CD4-positive, CD25-positive, alpha-beta regulatory T cell (primary cell): Measurements from ENCODE around the gene GLTP. TPM values are rescaled to one million over a fixed set of nuclear protein-coding genes. Genes with fewer than 3 reads are reported as not detected.

Experiments
- ATAC-seq, 2 donors: fragments of 150-1000 bp; cut with Tn5 transposase; one replicate each; pipeline ENCODE4 v1.10.0; 2021; ENCODE audit warnings: low read depth in 2 of 2, moderate number of reproducible peaks in 2 of 2, moderate library complexity in 1 of 2
- DNase-seq, 3 donors: peaks; one replicate each; pipeline versions ENCODE4 v3.0.0 to v3.0.0-alpha.2; 2012 to 2022; ENCODE audit warnings: mixed read lengths in 1 of 3
- H3K27ac ChIP-seq: one replicate; pipeline ENCODE4 v1.7.0; 2013; ENCODE audit warnings: mild to moderate bottlenecking, low read length; ENCODE audit not compliant: insufficient read depth, poor library complexity, severe bottlenecking
- H3K27me3 ChIP-seq: one replicate; pipeline ENCODE4 v1.7.0; 2013; ENCODE audit warnings: low read length; ENCODE audit not compliant: control insufficient read depth, insufficient read depth
- H3K36me3 ChIP-seq: one replicate; pipeline ENCODE4 v1.7.0; 2013; ENCODE audit warnings: mild to moderate bottlenecking, low read length, moderate library complexity; ENCODE audit not compliant: control insufficient read depth, insufficient read depth
- H3K4me1 ChIP-seq: 2 replicates; pipeline ENCODE4 v1.7.0; 2013; ENCODE audit warnings: mild to moderate bottlenecking, low read length; ENCODE audit not compliant: insufficient read depth, control insufficient read depth, poor library complexity, severe bottlenecking
- H3K4me3 ChIP-seq: one replicate; pipeline ENCODE4 v1.7.0; 2013; ENCODE audit warnings: low read depth, mild to moderate bottlenecking, low read length, moderate library complexity
- H3K9me3 ChIP-seq, 2 experiments: 1 replicate in 1 of 2; 2 replicates in 1 of 2; pipeline ENCODE4 v1.7.0; 2013; ENCODE audit warnings: low read length in 2 of 2, mild to moderate bottlenecking in 1 of 2, moderate library complexity in 1 of 2; ENCODE audit not compliant: control insufficient read depth in 2 of 2
- H3K27ac Mint-ChIP-seq, 3 donors: one replicate each; pipeline ENCODE4 v1.8.0; 2020 to 2022; ENCODE audit warnings: mild to moderate bottlenecking in 3 of 3, mixed read lengths in 3 of 3, moderate library complexity in 2 of 3
- H3K27me3 Mint-ChIP-seq: one replicate; pipeline ENCODE4 v1.8.0; 2022; ENCODE audit warnings: mild to moderate bottlenecking, mixed read lengths
- H3K36me3 Mint-ChIP-seq: one replicate; pipeline ENCODE4 v1.8.0; 2020; ENCODE audit warnings: mixed read lengths
- H3K4me1 Mint-ChIP-seq, 4 donors: one replicate each; pipeline ENCODE4 v1.8.0; 2020 to 2022; ENCODE audit warnings: mixed read lengths in 4 of 4, mild to moderate bottlenecking in 1 of 4
- H3K4me3 Mint-ChIP-seq, 4 donors: one replicate each; pipeline ENCODE4 v1.8.0; 2020 to 2022; ENCODE audit warnings: mild to moderate bottlenecking in 4 of 4, mixed read lengths in 4 of 4, moderate library complexity in 3 of 4
- H3K9me3 Mint-ChIP-seq, 7 donors: one replicate each; pipeline ENCODE4 v1.8.0; 2020 to 2022; ENCODE audit warnings: mixed read lengths in 7 of 7, mild to moderate bottlenecking in 3 of 7, moderate library complexity in 2 of 7
- polyA plus RNA-seq, 4 donors: library from polyadenylated mRNA; unstranded; fragments of 300-500 nt; fragmentation: Illumina TruSeq; gene quantifications; one replicate each; pipeline ENCODE4 v1.2.3, GENCODE V29; 2021
- total RNA-seq: library from RNA; stranded (reverse); gene quantifications from one replicate; pipeline ENCODE4 v1.2.3, GENCODE V29; 2022

The GLTP gene
- total and polyA plus RNA-seq, 5 donors from 2014 or later, result 31.1 to 48.9 (median 37.8) TPM

DNA sequence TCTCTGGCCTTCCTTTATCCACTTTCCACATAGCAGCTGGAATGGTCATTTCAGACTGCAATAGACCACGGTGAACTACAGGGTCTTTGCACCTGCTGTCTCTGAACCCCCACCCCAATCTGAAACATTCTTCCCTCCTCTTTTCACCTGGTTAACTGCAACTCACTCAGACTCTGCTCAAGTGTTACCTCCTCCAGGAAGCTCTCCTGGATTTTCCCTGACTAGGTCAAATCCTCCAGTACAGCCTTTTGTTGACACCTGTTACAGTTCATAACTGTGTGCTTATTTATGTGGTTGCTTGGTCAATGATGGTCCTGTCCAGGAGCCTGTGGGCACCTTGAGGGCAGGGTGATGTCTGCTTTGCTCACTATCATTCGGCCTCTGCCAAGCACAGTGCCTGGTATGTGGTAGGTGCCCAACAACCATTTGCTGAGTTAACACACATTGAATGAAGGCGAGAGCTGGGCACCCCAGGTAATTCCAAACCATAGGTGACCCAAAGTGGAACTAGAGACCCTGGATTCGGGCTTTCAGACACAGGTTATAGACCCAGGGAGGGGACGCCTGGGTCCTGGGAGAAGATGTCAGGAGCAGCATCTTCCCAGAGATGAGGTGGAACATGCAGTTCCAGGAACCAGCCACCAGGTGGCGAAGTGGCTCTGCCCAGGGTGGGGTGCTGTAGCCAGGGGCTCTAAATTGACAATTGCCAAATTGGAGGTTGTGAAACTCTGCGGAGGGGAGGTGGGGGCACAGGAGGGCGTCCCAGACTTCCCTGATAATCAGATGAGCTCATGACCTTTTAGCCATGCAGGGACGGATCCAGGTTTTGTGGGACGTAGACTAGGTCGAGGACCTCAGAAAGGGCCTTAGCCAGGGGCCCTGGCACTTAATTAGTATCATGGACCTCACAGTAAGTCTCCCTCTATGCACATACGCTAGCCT, 75.2 kb downstream of the GLTP start:
- DNase-seq (peak; percentile 46 to 57 (median 55)), ATAC-seq (peak; percentile 68 to 71)
- no peaks in the 10 kb centered on the region for H3K27me3 ChIP-seq
- peak overlapping the region in 1 of 3 donors; percentile 76 for H3K27ac Mint-ChIP-seq
- H3K27me3 Mint-ChIP-seq, result no peaks in the 10 kb centered on the region
- no peaks in the 10 kb centered on the region for H3K9me3 ChIP-seq
- no peaks in the 10 kb centered on the region for H3K36me3 ChIP-seq
- H3K9me3 Mint-ChIP-seq, result no peaks in the 10 kb centered on the region
- H3K36me3 Mint-ChIP-seq, result no peaks in the 10 kb centered on the region
- no peak overlapping the region for H3K4me3 Mint-ChIP-seq
- peaks cover 7% of the 10 kb centered on the region for H3K4me1 ChIP-seq
- no peak overlapping the region for H3K27ac ChIP-seq
- H3K4me3 ChIP-seq, result no peak overlapping the region
- peaks cover 0 to 2% (median 0%) of the 10 kb centered on the region in 4 donors for H3K4me1 Mint-ChIP-seq

DNA sequence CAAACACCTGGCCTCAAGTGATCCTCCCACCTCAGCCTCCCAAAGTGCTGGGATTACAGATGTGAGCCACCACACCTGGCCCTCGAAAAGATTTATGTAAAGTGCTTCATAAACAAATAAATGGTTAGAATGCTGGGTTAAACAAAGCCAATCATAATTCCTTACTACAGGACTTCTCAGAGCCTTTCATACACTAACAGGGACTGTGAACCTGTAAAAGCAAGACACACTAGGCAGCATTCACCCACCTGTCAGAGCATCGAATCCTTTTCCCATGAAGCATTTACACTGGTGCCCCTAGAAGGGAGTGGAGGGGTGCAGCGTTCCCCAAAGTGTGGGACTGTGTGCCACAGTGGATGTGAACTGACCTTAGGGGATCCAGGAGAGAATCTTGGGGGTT, 76.7 kb downstream of the GLTP start:
- H3K4me1 ChIP-seq, result peaks cover 7% of the 10 kb centered on the region
- no peaks in the 10 kb centered on the region for H3K9me3 ChIP-seq
- H3K4me3 ChIP-seq, result no peak overlapping the region
- H3K36me3 Mint-ChIP-seq, result no peaks in the 10 kb centered on the region
- no peak overlapping the region for H3K27ac Mint-ChIP-seq
- no peak overlapping the region for H3K4me3 Mint-ChIP-seq
- H3K36me3 ChIP-seq, result no peaks in the 10 kb centered on the region
- H3K27ac ChIP-seq, result no peak overlapping the region
- peaks cover 0 to 2% (median 0%) of the 10 kb centered on the region in 4 donors for H3K4me1 Mint-ChIP-seq
- DNase-seq, result no peak
- ATAC-seq, result no peak
- no peaks in the 10 kb centered on the region for H3K27me3 ChIP-seq
- H3K27me3 Mint-ChIP-seq, result no peaks in the 10 kb centered on the region
- no peaks in the 10 kb centered on the region for H3K9me3 Mint-ChIP-seq

DNA sequence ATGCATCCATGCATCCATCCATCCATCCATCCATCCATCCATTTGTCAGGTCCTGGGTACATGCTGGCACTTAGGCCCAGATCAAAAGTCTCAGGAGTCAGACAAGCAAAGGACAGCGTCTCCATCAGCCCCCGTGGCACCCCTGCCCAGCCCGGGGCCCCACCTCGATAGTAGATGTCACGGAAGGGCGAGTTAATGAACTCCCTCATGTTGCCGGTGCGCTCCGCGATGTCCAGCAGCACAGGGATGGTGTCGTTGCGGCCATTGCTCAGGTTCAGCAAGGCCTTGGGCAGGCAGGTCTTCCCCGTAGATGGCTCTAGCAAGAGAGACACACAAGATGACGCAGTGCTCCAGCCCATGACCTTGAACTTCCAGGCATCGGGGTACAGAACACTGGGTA, 77.5 kb downstream of the GLTP start:
- H3K4me1 Mint-ChIP-seq, result peaks cover 0 to 2% (median 0%) of the 10 kb centered on the region in 4 donors
- DNase-seq, result no peak
- peaks cover 7% of the 10 kb centered on the region for H3K4me1 ChIP-seq
- H3K27me3 Mint-ChIP-seq, result no peaks in the 10 kb centered on the region
- no peak overlapping the region for H3K4me3 Mint-ChIP-seq
- no peak overlapping the region for H3K27ac Mint-ChIP-seq
- no peak overlapping the region for H3K27ac ChIP-seq
- no peaks in the 10 kb centered on the region for H3K27me3 ChIP-seq
- H3K9me3 ChIP-seq, result no peaks in the 10 kb centered on the region
- no peaks in the 10 kb centered on the region for H3K36me3 ChIP-seq
- no peaks in the 10 kb centered on the region for H3K9me3 Mint-ChIP-seq
- no peaks in the 10 kb centered on the region for H3K36me3 Mint-ChIP-seq
- H3K4me3 ChIP-seq, result no peak overlapping the region
- no peak for ATAC-seq

Other genes starting within 250 kb of the GLTP start
- 2.3 TPM for gene FAM222A, start 166.7 kb downstream of the GLTP start, total RNA-seq
- under 1 TPM in 1 of 4 donors, not detected in 3; 0.08 TPM for gene FAM222A, start 166.7 kb downstream of the GLTP start, polyA plus RNA-seq
- gene TRPV4, start 47.1 kb downstream of the GLTP start, total RNA-seq, result not detected
- gene TRPV4, start 47.1 kb downstream of the GLTP start, polyA plus RNA-seq, result not detected
- gene TCHP, start 19.7 kb upstream of the GLTP start, total RNA-seq, result 29.8 TPM
- 10 to 100 TPM in 2 of 4 donors, 1 to 10 TPM in 2; 9.0 to 11.7 (median 9.8) TPM for gene TCHP, start 19.7 kb upstream of the GLTP start, polyA plus RNA-seq
- 95.3 TPM for gene GIT2, start 115.8 kb upstream of the GLTP start, total RNA-seq
- 10 to 100 TPM; 79.0 to 87.6 (median 81.7) TPM for gene GIT2, start 115.8 kb upstream of the GLTP start, polyA plus RNA-seq
- 71.0 TPM for gene ANKRD13A, start 118.9 kb upstream of the GLTP start, total RNA-seq
- 10 to 100 TPM; 36.6 to 48.2 (median 41.1) TPM for gene ANKRD13A, start 118.9 kb upstream of the GLTP start, polyA plus RNA-seq
- 13.5 TPM for gene C12orf76, start 168.0 kb upstream of the GLTP start, total RNA-seq
- 10 to 100 TPM; 16.3 to 22.6 (median 19.8) TPM for gene C12orf76, start 168.0 kb upstream of the GLTP start, polyA plus RNA-seq
- 0.91 TPM for gene IFT81, start 243.8 kb upstream of the GLTP start, total RNA-seq
- gene IFT81, start 243.8 kb upstream of the GLTP start, polyA plus RNA-seq, result under 1 TPM in 3 of 4 donors, not detected in 1; 0.10 to 0.16 (median 0.11) TPM